T-cell (primary cell): ENCODE results near the gene DBNDD2. TPM values are rescaled to one million over a fixed set of nuclear protein-coding genes. Genes with fewer than 3 reads are reported as not detected.

Experiments used
- ATAC-seq, 4 experiments: fragments of 200-7000 bp in 3 of 4; fragments of 150-1000 bp in 1 of 4; cut with Tn5 transposase; replicated peaks in 1 of 4; 1 replicate in 3 of 4; 2 replicates in 1 of 4; pipeline ENCODE4 v1.10.0; 2021; ENCODE audit warnings: moderate library complexity in 3 of 4, mild to moderate bottlenecking in 2 of 4, moderate number of reproducible peaks in 1 of 4
- CTCF ChIA-PET, 2 donors: fragments of 300-600 bp; sonication (Branson Sonifier 250); formaldehyde crosslinking; loops; one replicate each; lab custom pipeline; 2022; ENCODE audit warnings: antibody characterized with exemption in 2 of 2; lab: Charles Lee
- POLR2A ChIA-PET, 2 donors: fragments of 300-600 bp; sonication (Branson Sonifier 250); formaldehyde crosslinking; loops; one replicate each; lab custom pipeline; 2022; ENCODE audit warnings: antibody characterized with exemption in 2 of 2; lab: Charles Lee
- DNase-seq, 35 experiments: peaks; one replicate each; pipeline versions ENCODE4 v3.0.0 to v3.0.0-alpha.2; 2013 to 2023
- H3K27ac ChIP-seq: one replicate; pipeline ENCODE4 v1.5.1; 2013; ENCODE audit warnings: low read length
- H3K27me3 ChIP-seq, 2 experiments: replicated peaks in 1 of 2; 1 replicate in 1 of 2; 2 replicates in 1 of 2; pipeline versions ENCODE4 v1.6.1 to v1.7.0; 2013; ENCODE audit warnings: low read length in 1 of 2, mixed read lengths in 1 of 2; ENCODE audit not compliant: control insufficient read depth in 2 of 2, insufficient read depth in 2 of 2; ENCODE audit errors: extremely low read depth in 1 of 2
- H3K36me3 ChIP-seq, 2 donors: 1 replicate in 1 of 2; 2 replicates in 1 of 2; pipeline versions ENCODE4 v1.6.1 to v1.7.0; 2013; ENCODE audit warnings: low read length in 1 of 2; ENCODE audit not compliant: control insufficient read depth in 2 of 2, insufficient read depth in 1 of 2; ENCODE audit errors: extremely low read depth in 1 of 2
- H3K4me1 ChIP-seq, 2 experiments: 1 replicate in 1 of 2; 2 replicates in 1 of 2; pipeline versions ENCODE4 v1.6.1 to v1.7.0; 2013; ENCODE audit warnings: low read length in 2 of 2, mixed read lengths in 1 of 2; ENCODE audit not compliant: insufficient read depth in 2 of 2, control insufficient read depth in 1 of 2; ENCODE audit errors: extremely low read depth in 1 of 2
- H3K4me3 ChIP-seq, 2 donors: 1 replicate in 1 of 2; 2 replicates in 1 of 2; pipeline versions ENCODE4 v1.5.1 to v1.7.0; 2013; ENCODE audit warnings: mild to moderate bottlenecking in 2 of 2, low read length in 1 of 2, moderate library complexity in 1 of 2; ENCODE audit not compliant: control insufficient read depth in 1 of 2; ENCODE audit errors: extremely low read depth in 1 of 2
- H3K9me3 ChIP-seq: 2 replicates; pipeline ENCODE4 v1.7.0; 2013
- H3K27ac Mint-ChIP-seq, 2 donors: one replicate each; pipeline ENCODE4 v1.8.0; 2020 to 2021; ENCODE audit warnings: mild to moderate bottlenecking in 2 of 2, mixed read lengths in 2 of 2
- H3K27me3 Mint-ChIP-seq, 2 donors: one replicate each; pipeline ENCODE4 v1.8.0; 2021 to 2022; ENCODE audit warnings: mixed read lengths in 2 of 2
- H3K36me3 Mint-ChIP-seq: one replicate; pipeline ENCODE4 v1.8.0; 2021; ENCODE audit warnings: mixed read lengths
- H3K4me1 Mint-ChIP-seq, 3 donors: one replicate each; pipeline ENCODE4 v1.8.0; 2020 to 2022; ENCODE audit warnings: mixed read lengths in 3 of 3, mild to moderate bottlenecking in 1 of 3
- H3K4me3 Mint-ChIP-seq, 3 donors: one replicate each; pipeline ENCODE4 v1.8.0; 2020 to 2022; ENCODE audit warnings: mild to moderate bottlenecking in 3 of 3, mixed read lengths in 3 of 3, moderate library complexity in 3 of 3
- H3K9me3 Mint-ChIP-seq, 3 donors: one replicate each; pipeline ENCODE4 v1.8.0; 2020 to 2022; ENCODE audit warnings: mixed read lengths in 3 of 3
- WGBS: methylation state at CpG from one replicate; pipeline ENCODE4 v1.1.5; 2013; ENCODE audit warnings: missing lambda C conversion rate; ENCODE audit not compliant: insufficient coverage; 5-methylcytosine and 5-hydroxymethylcytosine counted together
- total RNA-seq, 35 experiments: library from RNA in 6 of 35; stranded (reverse) in 6 of 35; fragments of 120-200 nt in 1 of 35; gene quantifications; one replicate each; pipeline versions ENCODE4 v1.2.1 to v1.2.4 and lab custom pipeline; 2013 to 2026

DBNDD2 gene
- total RNA-seq, 5 donors from 2014 or later (not counting 1 experiment from before 2014, with no cell fraction given): 10.1 to 16.8 (median 14.8) TPM

GRCh38 chr20:45433976-45434375, 25.9 kb downstream of the DBNDD2 start:
- Mint-ChIP-seq H3K36me3 (peaks cover 13% of the 10 kb centered on the region), H3K27ac (no peak overlapping the region), H3K4me3 (no peak overlapping the region), H3K4me1 (peaks cover 7 to 23% (median 11%) of the 10 kb centered on the region in 3 donors), H3K27me3 (no peaks in the 10 kb centered on the region), H3K9me3 (no peaks in the 10 kb centered on the region)
- Histone ChIP-seq H3K9me3 (no peaks in the 10 kb centered on the region), H3K4me1 (peaks cover 4 to 18% of the 10 kb centered on the region in 2 experiments), H3K4me3 (no peak overlapping the region), H3K36me3 (peaks cover 0 to 4% of the 10 kb centered on the region in 2 donors), H3K27me3 (no peaks in the 10 kb centered on the region), H3K27ac (no peak overlapping the region)
- WGBS: no CpG with 5 or more reads among the region's 4 CpGs
- ATAC-seq: no peak
- ChIA-PET POLR2A (interaction anchor here in 1 of 2 donors (0.7 kb wide), 1 partner anchor 43 kb away, joined by 8 read pairs; no protein-coding TSS in a partner anchor), CTCF (interaction anchor here in 1 of 2 donors (0.8 kb wide), 1 partner anchor 13 kb away, joined by 3 read pairs; no protein-coding TSS in a partner anchor)
- DNase-seq: no peak

- 7% methylated on average over 29 of the region's 33 CpGs for WGBS
- no peaks in the 10 kb centered on the region for H3K9me3 Mint-ChIP-seq
- Histone ChIP-seq H3K4me1 (peaks cover 4 to 18% of the 10 kb centered on the region in 2 experiments), H3K4me3 (peak overlapping the region; percentile 50 to 83), H3K9me3 (no peaks in the 10 kb centered on the region), H3K27ac (no peak overlapping the region), H3K36me3 (no peaks in the 10 kb centered on the region), H3K27me3 (no peaks in the 10 kb centered on the region)
- H3K27me3 Mint-ChIP-seq: no peaks in the 10 kb centered on the region
- DNase-seq (peak; percentile 63 to 93 (median 81)), ATAC-seq (peak; percentile 98 to 99 (median 99))
- H3K4me1 Mint-ChIP-seq: peaks cover 7 to 23% (median 11%) of the 10 kb centered on the region in 3 donors
- H3K36me3 Mint-ChIP-seq: peaks cover 9% of the 10 kb centered on the region
- peak overlapping the region; percentile 80 to 82 (median 81) for H3K4me3 Mint-ChIP-seq
- peak overlapping the region; percentile 27 to 74 for H3K27ac Mint-ChIP-seq
- ChIA-PET CTCF (interaction anchor here (0.6 to 4.5 kb wide), 36 partner anchors 13 to 334 kb away, joined by 3 to 95 read pairs (median 5); partner anchors contain the start of genes PIGT (in 2 of the 2) and SYS1 (in 1 of the 2)), POLR2A (interaction anchor here (0.6 to 1.6 kb wide), 5 partner anchors 63 to 1929 kb away, joined by 3 to 4 read pairs (median 4); partner anchors contain the start of gene SYS1 (in 2 of the 2))
Measured at GRCh38 chr20:45436732-45437485, 28.8 kb downstream of the DBNDD2 start.

GRCh38 chr20:45440424-45440823, 32.3 kb downstream of the DBNDD2 start:
- H3K9me3 ChIP-seq: no peaks in the 10 kb centered on the region
- ATAC-seq (no peak), DNase-seq (no peak)
- peaks cover 27 to 31% (median 30%) of the 10 kb centered on the region in 3 donors for H3K4me1 Mint-ChIP-seq
- no peaks in the 10 kb centered on the region for H3K36me3 Mint-ChIP-seq
- CTCF ChIA-PET: interaction anchor here (0.7 to 1.4 kb wide), 6 partner anchors 9 to 146 kb away, joined by 3 to 4 read pairs (median 3); partner anchors contain the start of gene SYS1 (in 1 of the 2)
- H3K4me3 Mint-ChIP-seq: no peak overlapping the region
- H3K27me3 ChIP-seq: no peaks in the 10 kb centered on the region
- 93% methylated on average over 2 of the region's 3 CpGs for WGBS
- peaks cover 3% of the 10 kb centered on the region in 2 donors for H3K27me3 Mint-ChIP-seq
- no peaks in the 10 kb centered on the region for H3K36me3 ChIP-seq
- no peak overlapping the region for H3K27ac ChIP-seq
- H3K4me3 ChIP-seq: no peak overlapping the region
- no peaks in the 10 kb centered on the region for H3K9me3 Mint-ChIP-seq
- peaks cover 10 to 20% of the 10 kb centered on the region in 2 experiments for H3K4me1 ChIP-seq
- H3K27ac Mint-ChIP-seq: no peak overlapping the region
- POLR2A ChIA-PET: no interaction called here

GRCh38 chr20:45440891-45441685, 33.0 kb downstream of the DBNDD2 start:
- ChIA-PET CTCF (interaction anchor here in 1 of 2 donors (1.0 to 1.4 kb wide), 2 partner anchors 78 to 122 kb away, joined by 3 read pairs; partner anchors contain the start of gene SYS1), POLR2A (no interaction called here)
- no peak overlapping the region for H3K4me3 ChIP-seq
- H3K4me1 ChIP-seq: peaks cover 10 to 20% of the 10 kb centered on the region in 2 experiments
- WGBS: 86% methylated on average over 1 of the region's 5 CpGs
- no peaks in the 10 kb centered on the region for H3K36me3 ChIP-seq
- DNase-seq: no peak
- no peak overlapping the region for H3K27ac ChIP-seq
- Mint-ChIP-seq H3K36me3 (no peaks in the 10 kb centered on the region), H3K27ac (no peak overlapping the region), H3K9me3 (no peaks in the 10 kb centered on the region), H3K4me3 (no peak overlapping the region), H3K27me3 (peaks cover 4 to 10% of the 10 kb centered on the region in 2 donors), H3K4me1 (peaks cover 34 to 35% (median 35%) of the 10 kb centered on the region in 3 donors)
- no peak for ATAC-seq
- H3K27me3 ChIP-seq: peaks cover 0 to 4% of the 10 kb centered on the region in 2 experiments
- H3K9me3 ChIP-seq: no peaks in the 10 kb centered on the region

GRCh38 chr20:45441746-45442145, 33.7 kb downstream of the DBNDD2 start:
- Mint-ChIP-seq H3K4me3 (no peak overlapping the region), H3K27me3 (peaks cover 4 to 13% of the 10 kb centered on the region in 2 donors), H3K36me3 (no peaks in the 10 kb centered on the region), H3K4me1 (peaks cover 30 to 33% (median 31%) of the 10 kb centered on the region in 3 donors), H3K27ac (no peak overlapping the region), H3K9me3 (no peaks in the 10 kb centered on the region)
- Histone ChIP-seq H3K9me3 (no peaks in the 10 kb centered on the region), H3K4me3 (no peak overlapping the region), H3K4me1 (peaks cover 8 to 17% of the 10 kb centered on the region in 2 experiments), H3K27me3 (peaks cover 0 to 8% of the 10 kb centered on the region in 2 experiments), H3K36me3 (no peaks in the 10 kb centered on the region), H3K27ac (no peak overlapping the region)
- WGBS: no CpG with 5 or more reads among the region's 1 CpG
- POLR2A ChIA-PET: no interaction called here
- ATAC-seq (no peak), DNase-seq (no peak)
- CTCF ChIA-PET: no interaction called here

GRCh38 chr20:45444050-45444449, 36.0 kb downstream of the DBNDD2 start:
- peaks cover 25 to 29% (median 26%) of the 10 kb centered on the region in 3 donors for H3K4me1 Mint-ChIP-seq

More at GRCh38 chr20:45444050-45444449, 36.0 kb downstream of the DBNDD2 start:
- ATAC-seq: peak; percentile 54 to 94 (median 82)
- H3K27ac Mint-ChIP-seq: no peak overlapping the region
- peak in 23 of 35 experiments; percentile 12 to 55 (median 22) for DNase-seq
- H3K4me3 ChIP-seq: no peak overlapping the region
- peaks cover 5% of the 10 kb centered on the region for H3K36me3 Mint-ChIP-seq
- H3K27ac ChIP-seq: no peak overlapping the region
- H3K9me3 ChIP-seq: no peaks in the 10 kb centered on the region
- peaks cover 6 to 12% of the 10 kb centered on the region in 2 experiments for H3K4me1 ChIP-seq
- CTCF ChIA-PET: interaction anchor here (0.6 to 1.3 kb wide), 2 partner anchors 37 to 81 kb away, joined by 3 to 4 read pairs; partner anchors contain the start of gene SYS1 (in 1 of the 2)
- peaks cover 4 to 13% of the 10 kb centered on the region in 2 donors for H3K27me3 Mint-ChIP-seq
- H3K9me3 Mint-ChIP-seq: no peaks in the 10 kb centered on the region
- H3K36me3 ChIP-seq: no peaks in the 10 kb centered on the region
- H3K27me3 ChIP-seq: peaks cover 0 to 18% of the 10 kb centered on the region in 2 experiments
- peak overlapping the region in 1 of 3 donors; percentile 26 for H3K4me3 Mint-ChIP-seq
- POLR2A ChIA-PET: no interaction called here
